Measurements from ENCODE around the gene SEPHS2. TPM values are rescaled to one million over a fixed set of nuclear protein-coding genes. Genes with fewer than 3 reads are reported as not detected.

SEPHS2 gene
- total RNA-seq, 1 experiment from 2014 or later = 8.4 TPM

GRCh38 chr16:30417529-30418349 is 27.9 kb downstream of the SEPHS2 start:
- peak; percentile 94 for ATAC-seq
- H3K9me2 ChIP-seq (replicated peaks; ENCODE audit: low read length) = no peaks in the 10 kb centered on the region
- no peaks in the 10 kb centered on the region for H3F3A ChIP-seq (ENCODE audit: low read length, unreplicated experiment)
- TF ChIP-seq, protein P1, sequence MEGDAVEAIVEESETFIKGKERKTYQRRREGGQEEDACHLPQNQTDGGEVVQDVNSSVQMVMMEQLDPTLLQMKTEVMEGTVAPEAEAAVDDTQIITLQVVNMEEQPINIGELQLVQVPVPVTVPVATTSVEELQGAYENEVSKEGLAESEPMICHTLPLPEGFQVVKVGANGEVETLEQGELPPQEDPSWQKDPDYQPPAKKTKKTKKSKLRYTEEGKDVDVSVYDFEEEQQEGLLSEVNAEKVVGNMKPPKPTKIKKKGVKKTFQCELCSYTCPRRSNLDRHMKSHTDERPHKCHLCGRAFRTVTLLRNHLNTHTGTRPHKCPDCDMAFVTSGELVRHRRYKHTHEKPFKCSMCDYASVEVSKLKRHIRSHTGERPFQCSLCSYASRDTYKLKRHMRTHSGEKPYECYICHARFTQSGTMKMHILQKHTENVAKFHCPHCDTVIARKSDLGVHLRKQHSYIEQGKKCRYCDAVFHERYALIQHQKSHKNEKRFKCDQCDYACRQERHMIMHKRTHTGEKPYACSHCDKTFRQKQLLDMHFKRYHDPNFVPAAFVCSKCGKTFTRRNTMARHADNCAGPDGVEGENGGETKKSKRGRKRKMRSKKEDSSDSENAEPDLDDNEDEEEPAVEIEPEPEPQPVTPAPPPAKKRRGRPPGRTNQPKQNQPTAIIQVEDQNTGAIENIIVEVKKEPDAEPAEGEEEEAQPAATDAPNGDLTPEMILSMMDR (conservative IDR thresholded peaks at IDR 0.05; ENCODE audit: low read depth, low read length) = peak; percentile 33; the same call in 1 of the 2 replicates
- TF ChIP-seq EZH2 (IDR thresholded peaks at IDR 0.05; ENCODE audit: low read length, unreplicated experiment) = no peak
- TF ChIP-seq EZH2phosphoT487 (IDR thresholded peaks at IDR 0.05; ENCODE audit: borderline replicate concordance, low read length) = peak; percentile 99
- peak overlapping the region; percentile 68 for H3K4me3 ChIP-seq (ENCODE audit: low read length)
- no TSS peak for BruUV-seq (replicated peaks)
- ChIA-PET POLR2A (ENCODE audit: unreplicated experiment) (interaction anchor here (0.5 to 0.9 kb wide), 4 partner anchors 13 to 193 kb away, joined by 3 to 18 read pairs (median 6); partner anchors contain the start of genes TBC1D10B, ZNF689 and ZNF764), CTCF (interaction anchor here (0.5 to 1.0 kb wide), 5 partner anchors 8 to 119 kb away, joined by 3 to 8 read pairs (median 4); partner anchors contain the start of gene DCTPP1)
- peak overlapping the region; percentile 84 for H3K4me2 ChIP-seq (ENCODE audit: low read length)
- intact Hi-C loops (cut with micrococcal nuclease) = no loop called here
- H3K36me3 ChIP-seq (ENCODE audit: low read depth, low read length) = no peaks in the 10 kb centered on the region; the same call in 1 of the 2 replicates
- H3K4me1 ChIP-seq (ENCODE audit: insufficient read depth, low read length) = peaks cover 6% of the 10 kb centered on the region; the same call in 1 of the 2 replicates
- H3K27ac ChIP-seq (ENCODE audit: low read length) = no peak overlapping the region
- H3K27me3 ChIP-seq (ENCODE audit: low read length) = no peaks in the 10 kb centered on the region
- peak overlapping the region; percentile 69; the same call in 1 of the 2 replicates for H2AFZ ChIP-seq (ENCODE audit: low read length)
- H3K79me2 ChIP-seq (ENCODE audit: low read length) = no peaks in the 10 kb centered on the region
- H4K20me1 ChIP-seq (ENCODE audit: low read length) = no peaks in the 10 kb centered on the region
- DNase-seq = peak; percentile 94
- no peaks in the 10 kb centered on the region for H3K9me3 ChIP-seq (ENCODE audit: low read length)
- peak overlapping the region; percentile 10; the same call in 1 of the 2 replicates for H3K9ac ChIP-seq (ENCODE audit: low read length)

DNA sequence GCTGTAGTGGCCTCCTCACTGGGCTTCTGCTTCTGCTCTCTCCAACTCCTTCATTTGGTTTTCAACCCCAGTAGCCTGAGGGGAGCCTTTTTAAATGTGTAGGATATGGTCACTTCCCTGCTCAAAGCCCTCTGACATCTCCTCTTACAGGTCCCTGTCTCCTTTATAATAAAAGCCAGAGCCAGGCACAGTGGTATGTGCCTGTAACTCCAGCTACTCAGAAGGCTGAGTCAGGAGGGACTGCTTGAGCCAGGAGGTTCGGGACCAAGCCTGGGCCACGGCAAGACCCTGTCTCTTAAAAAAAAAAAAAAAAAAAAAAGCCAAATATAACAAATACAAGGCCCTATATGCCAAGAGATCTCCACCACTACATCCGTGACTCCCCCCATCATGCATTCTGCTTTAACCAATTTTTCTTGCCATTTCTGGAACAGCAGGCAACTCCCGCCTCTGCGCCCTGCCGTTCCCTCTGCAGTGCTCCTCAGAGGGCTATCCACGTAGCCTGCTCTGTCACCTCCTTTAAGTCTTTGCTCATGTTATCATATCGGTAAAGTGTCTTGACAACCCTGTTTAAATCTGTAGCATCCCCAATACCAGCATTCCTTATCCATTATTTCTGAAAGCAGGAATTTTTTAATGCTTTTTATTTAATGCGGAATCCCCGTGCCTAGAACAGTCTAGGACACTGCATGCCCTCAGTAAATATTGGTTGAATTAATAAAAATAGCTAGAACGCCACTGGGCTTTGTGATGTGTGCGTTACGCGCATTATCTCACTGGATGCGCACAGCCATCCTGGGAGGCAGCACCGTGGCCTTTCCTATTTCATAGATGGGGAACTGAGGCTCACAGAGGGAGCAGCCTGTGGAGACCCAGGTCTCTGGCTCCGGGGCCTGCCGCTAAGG is 28.8 kb downstream of the SEPHS2 start:
- ATAC-seq (no peak), DNase-seq (no peak)
- BruUV-seq (replicated peaks) = no TSS peak
- H3K79me2 ChIP-seq (ENCODE audit: low read length) = no peaks in the 10 kb centered on the region
- H3K9ac ChIP-seq (ENCODE audit: low read length) = peak overlapping the region; percentile 10; the same call in 1 of the 2 replicates
- H3F3A ChIP-seq (ENCODE audit: low read length, unreplicated experiment) = no peaks in the 10 kb centered on the region
- H3K36me3 ChIP-seq (ENCODE audit: low read depth, low read length) = no peaks in the 10 kb centered on the region; the same call in 1 of the 2 replicates
- no peaks in the 10 kb centered on the region for H3K27me3 ChIP-seq (ENCODE audit: low read length)
- H3K9me3 ChIP-seq (ENCODE audit: low read length) = no peaks in the 10 kb centered on the region
- no peak for TF ChIP-seq EZH2 (IDR thresholded peaks at IDR 0.05; ENCODE audit: low read length, unreplicated experiment)
- TF ChIP-seq, protein P1 (conservative IDR thresholded peaks at IDR 0.05; ENCODE audit: low read depth, low read length) = no peak
- TF ChIP-seq EZH2phosphoT487 (IDR thresholded peaks at IDR 0.05; ENCODE audit: borderline replicate concordance, low read length) = no peak
- ChIA-PET CTCF (interaction anchor here (0.6 to 1.0 kb wide), 3 partner anchors 7 to 33 kb away, joined by 3 to 8 read pairs (median 6); partner anchors contain the start of gene DCTPP1), POLR2A (ENCODE audit: unreplicated experiment) (interaction anchor here (0.9 kb wide), 1 partner anchor 194 kb away, joined by 3 read pairs; the partner anchor contains the start of gene ZNF689)
- intact Hi-C loops (cut with micrococcal nuclease) = no loop called here
- H2AFZ ChIP-seq (ENCODE audit: low read length) = peak overlapping the region; percentile 59; the same call in 1 of the 2 replicates
- H3K4me2 ChIP-seq (ENCODE audit: low read length) = peak overlapping the region; percentile 84
- peaks cover 6% of the 10 kb centered on the region; the same call in 1 of the 2 replicates for H3K4me1 ChIP-seq (ENCODE audit: insufficient read depth, low read length)
- peak overlapping the region; percentile 68 for H3K4me3 ChIP-seq (ENCODE audit: low read length)
- no peaks in the 10 kb centered on the region for H3K9me2 ChIP-seq (replicated peaks; ENCODE audit: low read length)
- H3K27ac ChIP-seq (ENCODE audit: low read length) = no peak overlapping the region
- no peaks in the 10 kb centered on the region for H4K20me1 ChIP-seq (ENCODE audit: low read length)
